HUES64 (cell line): ENCODE measurements around the gene VDR.

Experiments used
- H3K27ac ChIP-seq: 2 replicates; pipeline ENCODE4 v1.7.0; 2013; ENCODE audit warnings: low read depth, low read length, inconsistent platforms
- H3K27me3 ChIP-seq: 2 replicates; pipeline ENCODE4 v1.6.1; 2013; ENCODE audit warnings: mild to moderate bottlenecking, low read length; ENCODE audit not compliant: insufficient read depth
- H3K36me3 ChIP-seq: 2 replicates; pipeline ENCODE4 v1.6.1; 2013; ENCODE audit warnings: mild to moderate bottlenecking, low read length; ENCODE audit not compliant: insufficient read depth
- H3K4me1 ChIP-seq: 2 replicates; pipeline ENCODE4 v1.6.1; 2013; ENCODE audit warnings: mild to moderate bottlenecking, low read length, moderate library complexity; ENCODE audit not compliant: insufficient read depth
- H3K4me3 ChIP-seq: 2 replicates; pipeline ENCODE4 v1.5.1; 2013; ENCODE audit warnings: mild to moderate bottlenecking, low read length, moderate library complexity
- H3K9ac ChIP-seq: 2 replicates; pipeline ENCODE4 v1.6.1; 2013; ENCODE audit warnings: mild to moderate bottlenecking, low read depth, low read length
- H3K9me3 ChIP-seq: 2 replicates; pipeline ENCODE4 v1.6.1; 2013; ENCODE audit warnings: low read depth, low read length; ENCODE audit not compliant: insufficient read depth
- WGBS: fragments of 150-250, 120-280 bp; methylation state at CpG from one replicate; pipeline ENCODE4 v1.1.7; 2013; ENCODE audit warnings: missing lambda C conversion rate; 5-methylcytosine and 5-hydroxymethylcytosine counted together

The VDR gene

DNA sequence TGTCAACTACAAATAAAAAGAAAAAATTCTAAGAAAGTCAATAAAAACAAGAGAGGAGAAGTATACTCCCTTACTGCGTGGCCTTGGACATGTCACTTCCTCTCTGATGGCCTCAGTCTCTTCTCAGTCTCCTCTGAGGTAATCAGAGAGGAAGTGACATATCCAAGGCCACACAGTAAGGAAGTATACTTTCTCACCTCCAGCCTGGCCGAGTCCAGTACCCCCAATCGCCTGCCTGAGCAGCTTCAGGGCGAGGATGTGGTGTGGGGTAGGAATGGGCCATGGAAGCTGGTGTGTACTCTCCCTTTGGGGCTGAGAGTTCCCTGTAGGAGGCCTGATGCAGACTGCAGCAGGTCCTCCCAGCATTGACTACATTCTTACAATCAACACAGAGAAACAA is 15.8 kb downstream of the VDR start:
- no peak overlapping the region for H3K9ac ChIP-seq
- H3K4me3 ChIP-seq: no peak overlapping the region
- no peaks in the 10 kb centered on the region for H3K4me1 ChIP-seq
- H3K27ac ChIP-seq: no peak overlapping the region
- WGBS: 95% methylated on average over 4 of the region's 4 CpGs
- peaks cover 16% of the 10 kb centered on the region for H3K27me3 ChIP-seq
- H3K36me3 ChIP-seq: no peaks in the 10 kb centered on the region
- H3K9me3 ChIP-seq: no peaks in the 10 kb centered on the region

- Histone ChIP-seq H3K4me1 (no peaks in the 10 kb centered on the region), H3K9me3 (no peaks in the 10 kb centered on the region), H3K27ac (no peak overlapping the region), H3K4me3 (no peak overlapping the region), H3K9ac (no peak overlapping the region), H3K27me3 (peaks cover 9% of the 10 kb centered on the region; the same call in 1 of the 2 replicates), H3K36me3 (no peaks in the 10 kb centered on the region)
- WGBS: 94% methylated on average over 9 of the region's 9 CpGs
Observed at GRCh38 chr12:47888153-47888819, 16.5 kb downstream of the VDR start.

DNA sequence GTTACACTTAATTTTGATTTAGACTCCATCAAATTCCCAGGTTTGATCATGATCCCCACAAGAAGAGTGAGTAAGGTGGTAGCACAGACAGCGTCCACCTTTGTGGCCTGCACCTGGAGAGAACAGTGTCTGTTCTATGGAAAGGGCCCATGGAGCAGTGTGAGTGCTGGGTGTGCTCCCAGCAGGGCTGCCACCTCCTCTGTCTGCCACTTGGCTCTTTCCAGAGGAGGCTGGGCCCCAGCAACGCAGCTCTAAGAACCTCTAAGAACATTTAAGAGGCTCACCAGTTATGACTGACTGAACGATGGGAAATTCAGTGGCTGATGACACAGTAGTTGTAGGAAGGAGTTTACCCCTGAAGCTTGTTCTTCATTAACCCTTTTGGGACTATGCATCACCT is 17.3 kb downstream of the VDR start:
- Histone ChIP-seq H3K27me3 (peaks cover 3% of the 10 kb centered on the region; the same call in 1 of the 2 replicates), H3K27ac (no peak overlapping the region), H3K4me3 (no peak overlapping the region), H3K9me3 (no peaks in the 10 kb centered on the region), H3K9ac (no peak overlapping the region), H3K4me1 (no peaks in the 10 kb centered on the region), H3K36me3 (no peaks in the 10 kb centered on the region)
- 88% methylated on average over 3 of the region's 3 CpGs for whole genome bisulfite sequencing

- Histone ChIP-seq H3K36me3 (no peaks in the 10 kb centered on the region), H3K4me1 (no peaks in the 10 kb centered on the region), H3K4me3 (no peak overlapping the region), H3K27me3 (peaks cover 3% of the 10 kb centered on the region; the same call in 1 of the 2 replicates), H3K27ac (no peak overlapping the region), H3K9me3 (no peaks in the 10 kb centered on the region), H3K9ac (no peak overlapping the region)
- WGBS: 91% methylated on average over 13 of the region's 13 CpGs
Observed at GRCh38 chr12:47886510-47887240, 18.1 kb downstream of the VDR start.

GRCh38 chr12:47885566-47885965 is 19.2 kb downstream of the VDR start:
- Histone ChIP-seq H3K9me3 (no peaks in the 10 kb centered on the region), H3K36me3 (no peaks in the 10 kb centered on the region), H3K4me1 (no peaks in the 10 kb centered on the region), H3K4me3 (no peak overlapping the region), H3K9ac (no peak overlapping the region), H3K27ac (no peak overlapping the region), H3K27me3 (peaks cover 3% of the 10 kb centered on the region; the same call in 1 of the 2 replicates)
- WGBS: 76% methylated on average over 2 of the region's 2 CpGs

- Histone ChIP-seq H3K4me3 (no peak overlapping the region), H3K27ac (no peak overlapping the region), H3K36me3 (no peaks in the 10 kb centered on the region), H3K27me3 (peaks cover 3% of the 10 kb centered on the region; the same call in 1 of the 2 replicates), H3K9me3 (no peaks in the 10 kb centered on the region), H3K9ac (no peak overlapping the region), H3K4me1 (no peaks in the 10 kb centered on the region)
- 86% methylated on average over 10 of the region's 10 CpGs for WGBS
Observed at GRCh38 chr12:47885012-47885501, 19.7 kb downstream of the VDR start.

- Histone ChIP-seq H3K4me3 (no peak overlapping the region), H3K36me3 (no peaks in the 10 kb centered on the region), H3K4me1 (no peaks in the 10 kb centered on the region), H3K9ac (no peak overlapping the region), H3K9me3 (no peaks in the 10 kb centered on the region), H3K27me3 (0 out of 2 replicates have a peak, but pooled peaks cover 3% of the 10 kb centered on the region), H3K27ac (no peak overlapping the region)
- 81% methylated on average over 3 of the region's 3 CpGs for WGBS
Observed at GRCh38 chr12:47884501-47884900, 20.3 kb downstream of the VDR start.

DNA sequence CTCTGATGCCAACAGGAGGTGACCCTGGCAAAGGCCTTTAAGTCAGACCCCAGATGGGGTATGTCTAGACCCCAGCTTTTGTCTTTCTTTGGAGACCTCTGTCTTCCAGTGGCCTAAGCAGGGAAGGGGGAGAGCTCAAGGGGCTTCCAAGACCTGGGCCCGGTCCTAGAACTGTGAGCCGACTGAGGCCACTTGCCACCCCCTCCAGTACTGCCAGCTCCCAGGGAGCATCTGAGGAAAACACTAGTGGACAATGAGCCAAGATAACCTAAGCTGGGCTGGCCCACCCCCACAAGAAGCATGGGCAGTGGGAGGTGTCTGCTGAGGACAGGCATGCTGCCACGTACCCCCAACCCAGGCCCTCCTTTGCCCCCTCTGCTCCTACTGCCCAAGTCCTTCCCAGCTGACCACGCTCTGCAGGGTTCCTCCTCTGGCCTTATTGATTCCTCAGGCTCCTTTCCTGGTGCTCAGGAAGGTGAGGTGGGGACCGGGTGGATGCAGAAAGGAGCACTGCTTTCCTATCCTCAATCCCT is 21.1 kb downstream of the VDR start:
- H3K4me1 ChIP-seq: no peaks in the 10 kb centered on the region
- no peaks in the 10 kb centered on the region for H3K36me3 ChIP-seq
- no peak overlapping the region for H3K4me3 ChIP-seq
- WGBS: 89% methylated on average over 5 of the region's 5 CpGs
- H3K9ac ChIP-seq: no peak overlapping the region
- H3K27ac ChIP-seq: no peak overlapping the region
- H3K9me3 ChIP-seq: no peaks in the 10 kb centered on the region
- 0 out of 2 replicates have a peak, but pooled peaks cover 3% of the 10 kb centered on the region for H3K27me3 ChIP-seq

DNA sequence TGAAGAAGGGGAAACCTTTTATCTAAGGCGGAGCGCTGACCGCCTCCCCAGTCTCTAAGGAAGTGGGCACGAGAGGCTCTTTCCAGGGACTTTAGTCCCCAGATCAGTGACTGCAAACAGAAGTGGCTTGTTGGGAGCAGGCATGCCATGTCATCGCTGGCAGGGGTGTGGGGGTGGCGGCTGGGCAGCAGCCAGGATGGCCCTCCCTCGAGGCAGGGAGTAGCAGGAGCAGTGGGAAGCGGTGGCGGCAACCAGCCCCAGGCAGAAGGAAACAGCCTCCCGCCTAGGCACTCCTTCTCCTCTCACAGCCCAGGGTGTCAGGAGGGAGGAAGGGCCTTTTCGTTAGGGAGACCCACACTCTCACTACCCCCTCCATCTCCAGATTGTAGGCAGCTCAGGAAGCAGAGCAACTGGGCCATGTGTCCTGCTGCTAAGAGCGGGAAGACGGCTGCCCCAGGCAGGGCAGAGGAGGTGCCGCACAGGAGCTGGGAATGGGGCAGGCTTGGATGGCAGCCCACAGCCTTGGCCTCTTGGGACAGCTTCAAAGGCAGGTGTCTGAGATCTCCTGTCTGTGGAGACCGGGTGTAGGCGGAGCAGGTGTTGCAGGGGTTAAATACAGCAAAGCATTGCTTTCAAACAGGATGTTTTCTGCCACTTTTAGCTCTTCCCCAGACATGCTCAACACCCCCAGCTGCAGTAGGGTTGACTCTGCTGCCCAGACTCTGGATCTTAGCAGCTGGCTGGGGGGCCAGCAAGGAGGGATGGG is 21.8 kb downstream of the VDR start:
- Histone ChIP-seq H3K27me3 (0 out of 2 replicates have a peak, but pooled peaks cover 3% of the 10 kb centered on the region), H3K36me3 (no peaks in the 10 kb centered on the region), H3K4me3 (no peak overlapping the region), H3K27ac (no peak overlapping the region), H3K9me3 (no peaks in the 10 kb centered on the region), H3K9ac (no peak overlapping the region), H3K4me1 (no peaks in the 10 kb centered on the region)
- 82% methylated on average over 16 of the region's 16 CpGs for WGBS

- H3K4me1 ChIP-seq: no peaks in the 10 kb centered on the region
- no peaks in the 10 kb centered on the region for H3K36me3 ChIP-seq
- WGBS: 83% methylated on average over 8 of the region's 8 CpGs
- H3K4me3 ChIP-seq: no peak overlapping the region
- 0 out of 2 replicates have a peak, but pooled peaks cover 3% of the 10 kb centered on the region for H3K27me3 ChIP-seq
- no peak overlapping the region for H3K9ac ChIP-seq
- no peaks in the 10 kb centered on the region for H3K9me3 ChIP-seq
- no peak overlapping the region for H3K27ac ChIP-seq
Observed at GRCh38 chr12:47881826-47882427, 22.9 kb downstream of the VDR start.
